Endodermal cell (in vitro differentiated cells): ENCODE results near the gene SMARCA1. TPM values are rescaled to one million over a fixed set of nuclear protein-coding genes. Genes with fewer than 3 reads are reported as not detected.
A peak's percentile ranks its signal among the peaks of the same experiment; 100 is the strongest.

Source experiments
- DNase-seq: peaks from one replicate; pipeline ENCODE4 v3.0.0-alpha.2; 2017
- H3K27ac ChIP-seq: 2 replicates; pipeline ENCODE4 v1.5.1; 2013; ENCODE audit warnings: mild to moderate bottlenecking, low read depth, low read length, moderate library complexity
- H3K27me3 ChIP-seq: 2 replicates; pipeline ENCODE4 v1.6.1; 2013; ENCODE audit warnings: mild to moderate bottlenecking, low read length, moderate library complexity; ENCODE audit not compliant: insufficient read depth, control insufficient read depth, poor library complexity, severe bottlenecking
- H3K36me3 ChIP-seq: 2 replicates; pipeline ENCODE4 v1.7.0; 2013; ENCODE audit warnings: mild to moderate bottlenecking, low read length, moderate library complexity; ENCODE audit not compliant: control insufficient read depth, insufficient read depth
- H3K4me1 ChIP-seq: one replicate; pipeline ENCODE4 v1.7.0; 2013; ENCODE audit warnings: low read length; ENCODE audit not compliant: control insufficient read depth, insufficient read depth
- H3K4me3 ChIP-seq: 2 replicates; pipeline ENCODE4 v1.5.1; 2013; ENCODE audit warnings: mild to moderate bottlenecking, low read length, moderate library complexity
- H3K9ac ChIP-seq: 2 replicates; pipeline ENCODE4 v1.6.1; 2013; ENCODE audit warnings: mild to moderate bottlenecking, low read length, moderate library complexity; ENCODE audit not compliant: poor library complexity, severe bottlenecking; ENCODE audit errors: extremely low read depth
- H3K9me3 ChIP-seq: 2 replicates; pipeline ENCODE4 v1.6.1; 2013; ENCODE audit warnings: mild to moderate bottlenecking, low read length, moderate library complexity; ENCODE audit not compliant: control insufficient read depth
- H3K27ac Mint-ChIP-seq: 2 replicates; pipeline ENCODE4 v1.8.0; 2020; ENCODE audit warnings: mixed read lengths
- H3K27me3 Mint-ChIP-seq: 2 replicates; pipeline ENCODE4 v1.8.0; 2021; ENCODE audit warnings: mild to moderate bottlenecking, mixed read lengths; ENCODE audit not compliant: insufficient read depth
- H3K36me3 Mint-ChIP-seq: 2 replicates; pipeline ENCODE4 v1.8.0; 2020; ENCODE audit warnings: low read depth, mixed read lengths
- H3K4me1 Mint-ChIP-seq: 2 replicates; pipeline ENCODE4 v1.8.0; 2020; ENCODE audit warnings: mixed read lengths
- H3K4me3 Mint-ChIP-seq: 2 replicates; pipeline ENCODE4 v1.8.0; 2020; ENCODE audit warnings: mild to moderate bottlenecking, moderate library complexity, mixed read lengths
- H3K9me3 Mint-ChIP-seq: 2 replicates; pipeline ENCODE4 v1.8.0; 2020; ENCODE audit warnings: mild to moderate bottlenecking, mixed read lengths
- CTCF ChIP-seq: fragments of 200-600 bp; sonication (generic); conservative IDR thresholded peaks from 2 replicates; pipeline ENCODE4 v1.5.0; 2021; ENCODE audit warnings: antibody characterized with exemption, mild to moderate bottlenecking
- WGBS, 2 experiments: methylation state at CpG; one replicate each; pipeline versions ENCODE4 v1.1.5 to v1.1.7; 2013; ENCODE audit warnings: missing lambda C conversion rate in 2 of 2, mixed read lengths in 1 of 2; ENCODE audit not compliant: insufficient coverage in 1 of 2, insufficient read length in 1 of 2; 5-methylcytosine and 5-hydroxymethylcytosine counted together
- total RNA-seq, 2 donors: library from RNA; stranded (reverse); fragmentation: NEBNext Ultra II Directional in 1 of 2; extraction: Animal tissue kit (Norgen Biotek cat#: 25700) in 1 of 2; gene quantifications; 2 replicates in 1 of 2; 3 replicates in 1 of 2; pipeline ENCODE4 v1.2.1, GENCODE V29; 2021

The SMARCA1 gene
- total RNA-seq, 2 donors from 2014 or later, result 83.3 to 146 TPM

- Mint-ChIP-seq H3K4me3 (peak overlapping the region; percentile 86), H3K27me3 (peaks cover 5% of the 10 kb centered on the region), H3K36me3 (peaks cover 2% of the 10 kb centered on the region), H3K4me1 (peaks cover 19% of the 10 kb centered on the region), H3K27ac (peak overlapping the region; percentile 87), H3K9me3 (no peaks in the 10 kb centered on the region)
- Histone ChIP-seq H3K9me3 (no peaks in the 10 kb centered on the region), H3K27ac (peak overlapping the region; percentile 88), H3K9ac (peak overlapping the region; percentile 70), H3K36me3 (no peaks in the 10 kb centered on the region), H3K4me3 (peak overlapping the region; percentile 92), H3K27me3 (no peaks in the 10 kb centered on the region), H3K4me1 (no peaks in the 10 kb centered on the region)
- peak; percentile 81 for DNase-seq
- 0 to 1% methylated on average over 1 to 23 of the region's 56 CpGs for WGBS, 2 experiments
- TF ChIP-seq CTCF, result peak; percentile 54
Observed at GRCh38 chrX:129522184-129523078, 859 bp downstream of the SMARCA1 start.

GRCh38 chrX:129520151-129520550 is 3.1 kb downstream of the SMARCA1 start:
- TF ChIP-seq CTCF, result no peak
- Mint-ChIP-seq H3K36me3 (peaks cover 15% of the 10 kb centered on the region), H3K4me3 (peak overlapping the region; percentile 5)

GRCh38 chrX:129516402-129516801 is 6.9 kb downstream of the SMARCA1 start:
- Histone ChIP-seq H3K9me3 (no peaks in the 10 kb centered on the region), H3K27me3 (no peaks in the 10 kb centered on the region), H3K4me1 (no peaks in the 10 kb centered on the region), H3K36me3 (peaks cover 27% of the 10 kb centered on the region), H3K9ac (no peak overlapping the region), H3K4me3 (no peak overlapping the region), H3K27ac (no peak overlapping the region)
- H3K27ac Mint-ChIP-seq, result no peak overlapping the region
- no peak for TF ChIP-seq CTCF
- 83 to 89% methylated on average over 2 to 3 of the region's 3 CpGs for WGBS, 2 experiments
- peaks cover 12% of the 10 kb centered on the region for H3K4me1 Mint-ChIP-seq
- no peaks in the 10 kb centered on the region for H3K27me3 Mint-ChIP-seq
- no peak for DNase-seq
- H3K36me3 Mint-ChIP-seq, result peaks cover 42% of the 10 kb centered on the region
- H3K9me3 Mint-ChIP-seq, result no peaks in the 10 kb centered on the region
- H3K4me3 Mint-ChIP-seq, result no peak overlapping the region

More at GRCh38 chrX:129520151-129520550, 3.1 kb downstream of the SMARCA1 start:
- H3K4me1 Mint-ChIP-seq, result peaks cover 19% of the 10 kb centered on the region
- 85% methylated on average over 3 of the region's 3 CpGs; no CpG with 5 or more reads in 1 of the 2 experiments for WGBS, 2 experiments
- H3K27ac ChIP-seq, result no peak overlapping the region
- H3K27me3 Mint-ChIP-seq, result peaks cover 2% of the 10 kb centered on the region
- no peaks in the 10 kb centered on the region for H3K9me3 Mint-ChIP-seq
- H3K4me1 ChIP-seq, result no peaks in the 10 kb centered on the region
- H3K4me3 ChIP-seq, result peak overlapping the region; percentile 62
- no peak overlapping the region for H3K27ac Mint-ChIP-seq
- H3K9me3 ChIP-seq, result no peaks in the 10 kb centered on the region
- H3K36me3 ChIP-seq, result peaks cover 13% of the 10 kb centered on the region
- DNase-seq, result no peak
- no peak overlapping the region for H3K9ac ChIP-seq
- no peaks in the 10 kb centered on the region for H3K27me3 ChIP-seq
